OCI-LY7 (cell line): ENCODE results near the gene ZNF750.

Source experiments
- CTCF ChIP-seq: fragments of 200-600 bp; sonication (generic); conservative IDR thresholded peaks from 2 replicates; pipeline ENCODE4 v1.5.1; 2014; ENCODE audit warnings: mild to moderate bottlenecking, antibody characterized with exemption, low read length, moderate library complexity, mixed read lengths
- EZH2phosphoT487 ChIP-seq: fragments of 200-600 bp; sonication (generic); IDR thresholded peaks from 2 replicates; pipeline ENCODE4 v1.6.1; 2018; ENCODE audit warnings: low read depth, borderline replicate concordance, mild to moderate bottlenecking, mixed run types, antibody characterized with exemption, low read length, moderate library complexity, mixed read lengths

DNA sequence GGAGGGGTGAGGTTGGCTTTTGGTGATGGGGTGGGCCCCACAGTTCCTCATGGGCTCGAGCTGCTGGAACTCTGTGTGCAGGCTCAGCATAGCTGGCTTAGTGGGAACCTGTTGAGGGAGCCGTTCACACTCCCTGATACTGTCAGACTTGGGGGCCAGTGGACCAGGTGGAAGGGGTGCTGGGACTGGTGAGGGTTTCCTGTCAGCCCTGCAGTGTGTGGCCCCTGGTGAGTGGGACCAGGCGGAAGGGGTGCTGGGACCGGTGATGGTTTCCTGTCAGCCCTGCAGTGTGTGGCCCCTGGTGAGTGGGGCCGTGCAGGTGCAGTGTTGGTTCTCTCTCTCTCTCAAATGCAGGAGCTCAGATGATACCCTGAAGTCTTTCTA is 45.1 kb upstream of the ZNF750 start:
- TF ChIP-seq CTCF: no peak
- no peak for TF ChIP-seq EZH2phosphoT487
